GM21423 (cell line): ENCODE results near the gene ANKS6.
"Not testable (repeated sequence)": the region's sequence is repeated elsewhere in the genome, so short reads cannot be mapped to it uniquely, and the experiment has no call there.

Experiments used
- ATAC-seq: cut with Tn5 transposase; IDR thresholded peaks from one replicate; pipeline ENCODE4 v1.9.1; 2021; ENCODE audit warnings: mild to moderate bottlenecking, moderate library complexity; ENCODE audit not compliant: unreplicated experiment

Gene ANKS6

GRCh38 chr9:98708103-98708932 is 88.0 kb downstream of the ANKS6 start:
- ATAC-seq, result no peak

- no peak for ATAC-seq
Observed at GRCh38 chr9:98707166-98708102, 88.9 kb downstream of the ANKS6 start.

DNA sequence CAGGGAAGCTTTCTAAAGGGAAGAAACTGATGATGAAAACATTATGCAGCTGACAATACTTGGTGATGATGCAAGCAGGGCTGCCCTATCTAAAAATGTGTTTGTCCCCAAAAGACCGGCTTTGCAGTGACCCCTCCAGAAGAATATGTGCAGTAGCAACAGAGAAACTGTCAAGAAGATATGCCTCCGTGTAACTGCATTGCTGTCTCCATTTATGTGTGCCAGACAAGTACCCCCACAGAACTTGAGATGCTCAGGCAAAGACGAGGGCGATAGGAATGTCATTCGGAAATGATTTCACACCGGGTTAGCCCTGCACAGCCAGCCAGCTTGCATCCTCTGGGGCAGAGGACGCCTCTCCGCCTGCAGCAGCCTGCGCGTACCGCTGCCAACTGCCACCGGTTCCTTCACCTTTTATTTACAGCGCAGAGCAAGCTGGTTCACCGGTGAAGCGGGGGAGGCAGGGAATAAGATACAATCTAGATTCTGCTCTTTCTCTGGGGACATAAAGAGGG is 89.6 kb downstream of the ANKS6 start:
- no peak for ATAC-seq

DNA sequence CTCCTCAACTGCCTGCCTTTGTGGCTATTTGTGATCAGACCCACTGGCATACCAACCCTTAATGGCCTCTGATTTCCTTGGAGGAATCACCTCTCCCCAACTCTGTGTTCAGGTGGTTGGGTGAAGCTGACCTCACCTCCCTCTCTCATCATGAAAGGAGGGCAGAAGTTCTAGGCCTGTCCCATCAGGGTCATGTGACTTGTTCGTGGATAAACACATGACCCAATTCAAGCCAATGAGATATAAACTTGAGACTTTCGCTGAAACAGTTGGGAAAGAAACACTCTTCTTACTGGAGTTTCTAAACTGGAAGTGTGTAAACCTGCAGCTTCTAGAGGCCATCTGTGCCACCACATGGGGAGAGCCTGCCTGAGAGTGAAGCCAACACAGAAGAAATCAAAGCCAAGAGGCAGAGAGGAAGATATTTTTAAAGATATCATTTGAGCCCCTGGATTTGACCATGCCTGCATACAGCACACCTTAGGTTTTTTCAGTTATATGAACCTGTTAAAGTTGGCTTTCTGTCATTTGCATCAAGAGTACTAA is 93.4 kb downstream of the ANKS6 start:
- no peak for ATAC-seq

DNA sequence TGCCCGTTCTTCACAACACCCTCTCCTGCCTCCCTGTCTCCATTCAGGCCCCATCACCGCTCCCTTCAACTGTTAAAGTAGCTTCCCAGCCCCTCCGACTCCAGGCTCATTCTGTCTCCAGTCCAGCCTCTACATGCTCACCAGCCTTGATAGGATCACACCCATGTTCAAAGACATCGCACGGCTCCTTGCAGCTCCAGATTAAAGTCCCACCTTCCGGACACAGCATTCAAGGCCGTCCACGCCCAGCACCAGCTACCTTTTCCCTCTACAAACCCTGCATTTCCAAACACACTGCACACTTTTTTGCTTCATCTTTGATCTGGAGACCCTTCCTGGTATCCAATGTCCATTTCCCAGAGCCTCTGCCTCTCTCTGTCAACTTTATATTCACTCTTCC is 94.0 kb downstream of the ANKS6 start:
- ATAC-seq, result no peak

DNA sequence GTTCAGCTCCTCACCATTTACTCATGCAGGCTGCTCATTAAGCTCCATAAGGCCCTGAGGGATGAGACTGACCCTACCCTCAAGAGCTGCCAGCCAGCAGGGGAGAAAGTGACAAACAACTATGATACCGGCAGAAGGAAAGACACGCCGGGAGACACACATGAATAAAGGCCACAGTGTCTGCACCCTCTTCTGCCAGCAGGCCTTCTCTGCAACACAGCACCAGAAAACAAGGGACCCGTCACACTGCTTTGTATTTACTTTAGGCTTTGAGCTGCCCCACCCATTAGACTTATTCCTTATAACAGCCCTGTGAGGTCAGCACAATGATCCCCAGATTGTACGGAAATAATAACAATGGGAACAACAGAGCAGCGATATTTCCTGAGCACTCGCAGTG is 94.8 kb downstream of the ANKS6 start:
- no peak for ATAC-seq

DNA sequence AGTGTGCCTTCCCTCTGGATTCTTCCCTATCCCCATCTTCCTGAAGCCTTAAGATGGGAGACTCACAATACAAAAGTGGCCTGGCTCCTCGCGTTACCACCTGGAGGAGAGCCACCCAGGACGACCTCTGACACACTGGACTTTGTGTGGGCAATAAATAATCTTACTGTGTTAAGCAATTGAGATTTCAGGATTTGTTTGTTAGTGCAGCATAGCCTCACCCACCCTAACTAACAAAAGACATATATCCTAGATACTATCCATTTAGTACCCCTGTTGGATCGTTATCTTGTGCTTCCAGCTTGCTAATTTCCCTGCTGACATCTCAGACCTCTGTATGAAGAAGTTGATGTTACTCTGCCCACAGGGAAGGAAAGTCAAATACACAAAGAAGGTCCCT is 95.6 kb downstream of the ANKS6 start:
- no peak for ATAC-seq

DNA sequence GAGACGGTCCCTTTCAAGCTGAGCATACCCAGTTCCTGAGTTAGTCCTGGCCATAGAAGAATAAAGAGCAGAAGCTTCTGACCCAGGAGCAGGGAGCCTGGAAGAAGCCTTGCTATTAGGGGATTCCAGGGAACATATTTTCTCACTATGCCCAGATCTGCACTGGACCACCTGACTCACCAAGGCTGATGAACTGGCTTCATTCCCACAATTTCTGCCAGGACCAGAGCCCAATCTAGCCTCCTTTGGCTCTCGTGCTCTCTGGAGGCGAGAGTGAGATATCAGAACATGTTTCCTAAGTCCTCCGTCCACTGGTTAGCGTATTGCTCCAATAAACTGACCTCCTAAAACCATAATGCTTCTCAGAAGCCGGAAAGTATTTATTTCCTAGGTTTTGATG is 97.5 kb downstream of the ANKS6 start:
- no peak for ATAC-seq

GRCh38 chr9:98694943-98695342 is 101.4 kb downstream of the ANKS6 start:
- no peak for ATAC-seq

- no peak for ATAC-seq
Observed at GRCh38 chr9:98692392-98692791, 104.0 kb downstream of the ANKS6 start.

- ATAC-seq, result no peak
Observed at GRCh38 chr9:98691890-98692289, 104.5 kb downstream of the ANKS6 start.

DNA sequence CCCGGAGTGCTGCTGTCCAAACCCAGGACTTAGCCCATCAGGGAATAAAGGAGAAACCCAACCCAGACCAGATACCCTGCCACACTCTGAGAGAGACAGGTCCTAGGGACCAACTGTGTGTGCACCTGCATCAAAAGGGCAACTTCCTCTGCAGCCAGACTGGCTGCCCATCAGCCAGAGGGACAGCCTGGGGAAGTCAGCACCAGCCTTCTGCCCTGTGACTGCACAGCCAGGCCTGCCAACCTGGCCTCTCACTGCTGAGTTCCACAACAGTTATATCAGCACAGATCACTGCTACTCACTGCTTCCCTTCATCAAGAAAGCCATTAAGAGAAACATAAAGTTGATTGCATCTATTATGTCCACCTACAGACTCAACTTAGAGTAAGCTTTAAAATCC is 105.7 kb downstream of the ANKS6 start:
- ATAC-seq, result no peak

GRCh38 chr9:98688710-98689495 is 107.5 kb downstream of the ANKS6 start:
- ATAC-seq, result no peak

- ATAC-seq, result no peak
Observed at GRCh38 chr9:98687911-98688310, 108.4 kb downstream of the ANKS6 start.

GRCh38 chr9:98686961-98687855 is 109.1 kb downstream of the ANKS6 start:
- ATAC-seq, result no peak

GRCh38 chr9:98684816-98685215 is 111.5 kb downstream of the ANKS6 start:
- not testable (repeated sequence) for ATAC-seq
